Loucy (cell line): Measurements from ENCODE around the gene CAMK2D.

Experiments used
- H2AFZ ChIP-seq: fragments of 200-600 bp; sonication (generic); 2 replicates; pipeline ENCODE4 v1.6.0; 2016; ENCODE audit warnings: antibody characterized with exemption, mild to moderate bottlenecking, low read length, moderate library complexity
- H3F3A ChIP-seq: fragments of 200-600 bp; 2 replicates; pipeline ENCODE4 v1.6.0; 2016; ENCODE audit warnings: antibody characterized with exemption, low read depth, mild to moderate bottlenecking
- H3K27me3 ChIP-seq: fragments of 200-600 bp; sonication (generic); 2 replicates; pipeline ENCODE4 v1.6.1; 2014; ENCODE audit warnings: low read length, mild to moderate bottlenecking; ENCODE audit not compliant: insufficient read depth, poor library complexity, severe bottlenecking
- H3K36me3 ChIP-seq: fragments of 200-600 bp; sonication (generic); 2 replicates; pipeline ENCODE4 v1.6.1; 2016; ENCODE audit warnings: low read length; ENCODE audit not compliant: insufficient read depth
- H3K4me1 ChIP-seq: fragments of 200-600 bp; sonication (generic); 2 replicates; pipeline ENCODE4 v1.5.1; 2014; ENCODE audit warnings: low read length, mild to moderate bottlenecking; ENCODE audit not compliant: insufficient read depth, poor library complexity, severe bottlenecking
- H3K4me2 ChIP-seq: fragments of 200-600 bp; sonication (generic); 2 replicates; pipeline ENCODE4 v1.6.0; 2014; ENCODE audit warnings: antibody characterized with exemption, low read length, low read depth, mild to moderate bottlenecking; ENCODE audit not compliant: poor library complexity, severe bottlenecking
- H3K4me3 ChIP-seq: fragments of 200-600 bp; sonication (generic); 2 replicates; pipeline ENCODE4 v1.5.1; 2014; ENCODE audit warnings: low read length, mild to moderate bottlenecking, mixed read lengths; ENCODE audit not compliant: poor library complexity, severe bottlenecking
- H3K79me2 ChIP-seq: fragments of 200-600 bp; sonication (generic); 2 replicates; pipeline ENCODE4 v1.6.1; 2014; ENCODE audit warnings: low read length; ENCODE audit not compliant: insufficient read depth
- H3K9ac ChIP-seq: fragments of 200-600 bp; sonication (generic); 2 replicates; pipeline ENCODE4 v1.6.0; 2014; ENCODE audit warnings: mild to moderate bottlenecking, low read depth, low read length, moderate library complexity; ENCODE audit not compliant: poor library complexity, severe bottlenecking
- H3K9me2 ChIP-seq: fragments of 200-600 bp; sonication (generic); replicated peaks from 2 replicates; pipeline ENCODE4 v1.6.1; 2016; ENCODE audit warnings: low read depth, low read length, mixed read lengths
- H3K9me3 ChIP-seq: fragments of 200-600 bp; sonication (generic); 2 replicates; pipeline ENCODE4 v1.6.1; 2014; ENCODE audit warnings: mild to moderate bottlenecking, antibody characterized with exemption, low read length, low read depth; ENCODE audit not compliant: insufficient read depth
- H4K20me1 ChIP-seq: fragments of 200-600 bp; sonication (generic); 2 replicates; pipeline ENCODE4 v1.6.0; 2014; ENCODE audit warnings: antibody characterized with exemption, low read length, mild to moderate bottlenecking; ENCODE audit not compliant: insufficient read depth, poor library complexity, severe bottlenecking
- CTCF ChIP-seq: fragments of 200-600 bp; sonication (generic); conservative IDR thresholded peaks from 2 replicates; pipeline ENCODE4 v1.5.1; 2014; ENCODE audit warnings: mild to moderate bottlenecking, antibody characterized with exemption, low read length
- EZH2phosphoT487 ChIP-seq: fragments of 200-600 bp; IDR thresholded peaks from 2 replicates; pipeline ENCODE4 v1.6.1; 2018; ENCODE audit warnings: antibody characterized with exemption, mild to moderate bottlenecking, moderate library complexity, borderline replicate concordance

CAMK2D gene

GRCh38 chr4:113677325-113677724, 84.2 kb downstream of the CAMK2D start:
- 0 out of 2 replicates have a peak, but pooled peaks cover 10% of the 10 kb centered on the region for H3K79me2 ChIP-seq
- H3K36me3 ChIP-seq, result no peaks in the 10 kb centered on the region
- H3K9ac ChIP-seq, result no peak overlapping the region
- H3K27me3 ChIP-seq, result no peaks in the 10 kb centered on the region
- peaks cover 26% of the 10 kb centered on the region for H3K4me1 ChIP-seq
- TF ChIP-seq CTCF, result no peak
- no peak for TF ChIP-seq EZH2phosphoT487
- H3K9me3 ChIP-seq, result peaks cover 13% of the 10 kb centered on the region
- no peaks in the 10 kb centered on the region for H3F3A ChIP-seq
- no peak overlapping the region for H2AFZ ChIP-seq
- no peaks in the 10 kb centered on the region for H3K9me2 ChIP-seq
- peak overlapping the region; percentile 20 for H3K4me2 ChIP-seq
- no peaks in the 10 kb centered on the region for H4K20me1 ChIP-seq
- no peak overlapping the region for H3K4me3 ChIP-seq

- Histone ChIP-seq H2AFZ (no peak overlapping the region), H3F3A (no peaks in the 10 kb centered on the region), H3K27me3 (no peaks in the 10 kb centered on the region), H3K9me3 (peaks cover 6% of the 10 kb centered on the region; the same call in 1 of the 2 replicates), H3K36me3 (no peaks in the 10 kb centered on the region), H3K4me3 (no peak overlapping the region), H3K9me2 (no peaks in the 10 kb centered on the region), H3K79me2 (0 out of 2 replicates have a peak, but pooled peaks cover 7% of the 10 kb centered on the region), H3K9ac (no peak overlapping the region), H3K4me2 (no peak overlapping the region), H3K4me1 (peaks cover 26% of the 10 kb centered on the region), H4K20me1 (no peaks in the 10 kb centered on the region)
- TF ChIP-seq EZH2phosphoT487 (no peak), CTCF (no peak)
These were observed 85.5 kb downstream of the CAMK2D start for GRCh38 chr4:113675731-113676697.

- Histone ChIP-seq H3K4me2 (no peak overlapping the region), H3K9me3 (no peaks in the 10 kb centered on the region), H3K36me3 (no peaks in the 10 kb centered on the region), H2AFZ (no peak overlapping the region), H3K9me2 (no peaks in the 10 kb centered on the region), H3K4me1 (peaks cover 26% of the 10 kb centered on the region), H3K79me2 (no peaks in the 10 kb centered on the region), H4K20me1 (no peaks in the 10 kb centered on the region), H3K4me3 (no peak overlapping the region), H3F3A (no peaks in the 10 kb centered on the region), H3K9ac (no peak overlapping the region), H3K27me3 (no peaks in the 10 kb centered on the region)
- TF ChIP-seq CTCF (no peak), EZH2phosphoT487 (no peak)
These were observed 86.8 kb downstream of the CAMK2D start for GRCh38 chr4:113674733-113675132.
